ENCODE measurements around the gene PUSL1. TPM values are rescaled to one million over a fixed set of nuclear protein-coding genes. Genes with fewer than 3 reads are reported as not detected.
A peak's percentile ranks its signal among the peaks of the same experiment; 100 is the strongest.

PUSL1 gene
- total RNA-seq, 1 experiment from 2014 or later: 31.3 TPM

GRCh38 chr1:1286313-1287261 is 21.8 kb upstream of the PUSL1 start:
- Histone ChIP-seq H3K4me1 (ENCODE audit: insufficient read depth, low read length, poor library complexity, severe bottlenecking) (no peaks in the 10 kb centered on the region), H3K36me3 (ENCODE audit: insufficient read depth, low read length, poor library complexity, severe bottlenecking) (no peaks in the 10 kb centered on the region), H3K9me3 (ENCODE audit: low read depth, low read length, poor library complexity, severe bottlenecking) (no peaks in the 10 kb centered on the region), H3K4me3 (ENCODE audit: low read depth, low read length, poor library complexity, severe bottlenecking) (no peak overlapping the region), H3K27ac (ENCODE audit: low read depth, low read length, poor library complexity, severe bottlenecking) (no peak overlapping the region), H3K27me3 (replicated peaks; ENCODE audit: insufficient read depth, low read depth, low read length, poor library complexity) (no peaks in the 10 kb centered on the region)
- POLR2A ChIA-PET (ENCODE audit: low non-redundant PET): no interaction called here
- CTCF ChIA-PET: no interaction called here
- intact Hi-C loops (cut with micrococcal nuclease; ENCODE audit: unreplicated experiment): no loop called here
- DNase-seq (ENCODE audit: low spot score): no peak
- no TSS peak for BruUV-seq (replicated peaks)
- TF ChIP-seq CTCF (conservative IDR thresholded peaks at IDR 0.05; ENCODE audit: low read depth, low read length) (no peak), EZH2 (IDR thresholded peaks at IDR 0.05; ENCODE audit: borderline replicate concordance, low read depth, low read length, poor library complexity, severe bottlenecking) (no peak)

DNA sequence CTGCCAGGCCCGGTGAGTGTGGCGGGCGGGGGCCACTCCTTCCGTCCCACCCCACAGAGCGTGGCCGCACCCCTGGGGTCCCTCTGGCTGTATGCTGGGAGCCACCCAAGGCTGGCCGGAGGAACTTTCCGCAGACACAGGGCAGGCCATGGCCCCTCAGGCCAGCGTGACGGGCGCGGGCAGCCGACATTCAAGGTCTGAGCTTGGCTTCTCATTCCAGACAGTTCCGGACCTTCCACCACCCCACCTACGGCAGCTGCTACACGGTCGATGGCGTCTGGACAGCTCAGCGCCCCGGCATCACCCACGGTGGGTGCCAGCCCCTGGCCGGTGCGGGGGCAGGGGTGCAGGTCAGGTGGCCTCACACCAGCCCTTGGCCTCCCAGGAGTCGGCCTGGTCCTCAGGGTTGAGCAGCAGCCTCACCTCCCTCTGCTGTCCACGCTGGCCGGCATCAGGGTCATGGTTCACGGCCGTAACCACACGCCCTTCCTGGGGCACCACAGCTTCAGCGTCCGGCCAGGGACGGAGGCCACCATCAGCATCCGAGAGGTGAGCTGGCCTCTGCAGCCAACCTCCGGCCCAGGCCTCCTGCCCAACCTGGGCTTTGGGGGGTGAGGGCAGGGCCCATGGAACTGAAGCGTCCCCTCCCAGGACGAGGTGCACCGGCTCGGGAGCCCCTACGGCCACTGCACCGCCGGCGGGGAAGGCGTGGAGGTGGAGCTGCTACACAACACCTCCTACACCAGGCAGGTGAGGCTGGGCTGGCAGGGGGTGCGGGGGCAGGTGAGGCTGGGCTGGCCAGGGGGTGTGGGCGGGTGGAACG is 20.9 kb upstream of the PUSL1 start:
- intact Hi-C loops (cut with micrococcal nuclease; ENCODE audit: unreplicated experiment): no loop called here
- no TSS peak for BruUV-seq (replicated peaks)
- no peaks in the 10 kb centered on the region for H3K36me3 ChIP-seq (ENCODE audit: insufficient read depth, low read length, poor library complexity, severe bottlenecking)
- no peak for DNase-seq (ENCODE audit: low spot score)
- ChIA-PET POLR2A (ENCODE audit: low non-redundant PET) (no interaction called here), CTCF (no interaction called here)
- no peaks in the 10 kb centered on the region for H3K4me1 ChIP-seq (ENCODE audit: insufficient read depth, low read length, poor library complexity, severe bottlenecking)
- H3K9me3 ChIP-seq (ENCODE audit: low read depth, low read length, poor library complexity, severe bottlenecking): no peaks in the 10 kb centered on the region
- H3K27me3 ChIP-seq (replicated peaks; ENCODE audit: insufficient read depth, low read depth, low read length, poor library complexity): no peaks in the 10 kb centered on the region
- no peak overlapping the region for H3K27ac ChIP-seq (ENCODE audit: low read depth, low read length, poor library complexity, severe bottlenecking)
- TF ChIP-seq CTCF (conservative IDR thresholded peaks at IDR 0.05; ENCODE audit: low read depth, low read length) (no peak), EZH2 (IDR thresholded peaks at IDR 0.05; ENCODE audit: borderline replicate concordance, low read depth, low read length, poor library complexity, severe bottlenecking) (no peak)
- no peak overlapping the region for H3K4me3 ChIP-seq (ENCODE audit: low read depth, low read length, poor library complexity, severe bottlenecking)

GRCh38 chr1:1290238-1290731 is 18.1 kb upstream of the PUSL1 start:
- peaks cover 3% of the 10 kb centered on the region for H3K36me3 ChIP-seq (ENCODE audit: insufficient read depth, low read length, poor library complexity, severe bottlenecking)
- ChIA-PET POLR2A (ENCODE audit: low non-redundant PET) (no interaction called here), CTCF (no interaction called here)
- no peaks in the 10 kb centered on the region for H3K9me3 ChIP-seq (ENCODE audit: low read depth, low read length, poor library complexity, severe bottlenecking)
- H3K27me3 ChIP-seq (replicated peaks; ENCODE audit: insufficient read depth, low read depth, low read length, poor library complexity): no peaks in the 10 kb centered on the region
- intact Hi-C loops (cut with micrococcal nuclease; ENCODE audit: unreplicated experiment): loop anchor here (2.0 kb wide), 1 partner anchor 167 kb away; no protein-coding TSS in a partner anchor
- no TSS peak for BruUV-seq (replicated peaks)
- H3K4me3 ChIP-seq (ENCODE audit: low read depth, low read length, poor library complexity, severe bottlenecking): no peak overlapping the region
- H3K4me1 ChIP-seq (ENCODE audit: insufficient read depth, low read length, poor library complexity, severe bottlenecking): no peaks in the 10 kb centered on the region
- no peak overlapping the region for H3K27ac ChIP-seq (ENCODE audit: low read depth, low read length, poor library complexity, severe bottlenecking)
- DNase-seq (ENCODE audit: low spot score): peak; percentile 69
- TF ChIP-seq EZH2 (IDR thresholded peaks at IDR 0.05; ENCODE audit: borderline replicate concordance, low read depth, low read length, poor library complexity, severe bottlenecking) (no peak), CTCF (conservative IDR thresholded peaks at IDR 0.05; ENCODE audit: low read depth, low read length) (peak; percentile 64)
